Globus pallidus (tissue), 1 donor: ENCODE data around the gene CIC.

Experiments
- DNase-seq: peaks from one replicate; pipeline ENCODE4 v3.0.0-alpha.2; 2015; ENCODE audit warnings: low spot score

CIC gene

DNA sequence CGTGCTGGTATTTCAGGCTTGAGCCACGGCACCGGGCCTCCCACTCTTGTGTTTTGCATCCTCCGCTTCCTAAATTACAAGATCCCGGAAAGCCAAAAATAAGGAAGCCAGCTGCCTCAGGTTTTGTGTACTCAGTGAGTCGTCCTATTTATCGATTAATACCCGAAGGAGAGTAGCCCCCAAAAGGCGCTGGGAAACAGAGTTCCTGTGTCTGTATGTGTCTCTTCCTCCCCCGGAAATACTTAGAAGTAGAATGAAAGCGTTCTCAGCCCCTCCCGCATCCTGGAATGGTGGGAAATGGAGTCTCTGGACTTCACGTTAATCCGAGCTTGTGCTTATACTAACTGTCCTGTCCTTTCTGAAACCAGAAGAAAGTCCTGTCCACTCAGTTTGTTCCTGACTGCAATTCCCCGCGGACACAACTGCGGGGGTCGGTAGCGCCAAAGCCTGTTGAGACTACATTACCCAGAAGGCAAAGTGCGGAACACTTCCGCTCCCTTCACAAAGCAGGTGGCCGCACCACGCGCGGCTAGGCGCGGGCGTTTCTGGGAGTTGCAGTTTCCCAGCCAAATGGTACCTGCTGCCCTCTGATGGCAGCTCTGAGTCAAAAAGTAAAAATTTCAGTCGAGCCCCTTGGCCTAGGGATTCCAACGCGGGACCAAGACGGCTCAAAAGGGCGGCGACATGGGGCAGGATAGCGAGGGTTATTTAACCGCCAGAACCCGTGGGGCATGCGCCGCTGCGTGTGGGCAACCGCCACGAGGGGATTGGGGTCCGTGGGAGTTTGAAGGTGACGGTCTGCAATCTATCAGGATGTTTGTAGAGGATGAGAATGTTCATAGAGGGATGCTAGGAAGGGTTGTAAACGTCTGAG is 24.5 kb upstream of the CIC start:
- peak; percentile 94 for DNase-seq

DNA sequence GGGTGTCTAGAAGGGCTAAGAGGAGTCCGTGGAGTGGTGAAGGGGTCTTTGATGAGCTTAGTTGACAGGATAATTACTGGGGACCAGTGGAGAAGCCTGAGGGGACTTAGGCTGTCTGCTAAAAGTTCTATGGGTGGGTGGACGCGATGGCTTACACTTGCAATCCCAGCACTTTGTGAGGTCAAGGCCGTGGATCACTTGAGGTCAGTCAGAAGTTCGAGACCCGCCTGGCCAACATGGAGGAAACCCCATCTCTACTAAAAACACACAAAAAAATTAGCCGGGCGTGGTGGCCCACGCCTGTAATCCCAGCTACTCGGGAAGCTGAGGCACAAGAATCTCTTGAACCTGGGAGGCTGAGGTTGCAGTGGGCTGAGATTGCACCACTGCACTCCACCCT is 23.8 kb upstream of the CIC start:
- DNase-seq, result no peak

DNA sequence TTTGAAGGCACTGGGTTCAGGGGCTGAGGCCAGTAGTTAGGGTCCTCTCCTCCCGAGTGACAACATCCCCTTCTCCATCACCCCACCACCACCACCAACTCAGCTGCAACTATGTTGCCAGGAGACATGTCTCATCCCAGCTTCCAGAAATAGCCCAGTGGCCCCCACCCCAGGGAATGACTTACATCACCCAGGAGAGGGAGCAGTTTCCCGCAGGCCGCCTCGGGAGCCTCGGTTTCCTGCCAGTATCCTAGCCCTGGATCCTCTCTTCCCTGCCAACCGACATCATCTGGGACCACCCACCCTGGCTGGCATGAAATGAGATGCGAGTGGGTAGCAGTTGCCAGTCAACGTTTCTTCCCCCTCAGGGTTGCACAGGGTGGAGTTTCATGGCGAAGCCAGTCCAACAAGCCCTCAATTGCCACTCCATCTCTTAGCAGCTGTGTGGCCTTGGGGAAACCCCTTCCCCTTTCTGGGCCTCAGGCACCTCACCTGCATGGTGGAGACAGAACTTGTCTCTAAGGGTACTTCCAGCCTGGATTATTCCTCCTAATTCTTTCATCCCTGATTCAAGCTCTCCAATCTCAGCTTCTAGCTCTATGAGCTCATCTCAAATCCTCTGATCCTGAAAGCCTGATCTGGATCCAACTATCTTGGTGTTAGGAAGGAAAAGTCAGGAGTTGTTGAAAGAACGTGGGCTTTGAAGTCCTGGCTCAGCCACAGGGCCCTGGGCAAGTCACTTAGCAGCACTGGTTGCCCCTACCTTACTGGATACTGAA is 22.7 kb upstream of the CIC start:
- DNase-seq, result peak; percentile 84

DNA sequence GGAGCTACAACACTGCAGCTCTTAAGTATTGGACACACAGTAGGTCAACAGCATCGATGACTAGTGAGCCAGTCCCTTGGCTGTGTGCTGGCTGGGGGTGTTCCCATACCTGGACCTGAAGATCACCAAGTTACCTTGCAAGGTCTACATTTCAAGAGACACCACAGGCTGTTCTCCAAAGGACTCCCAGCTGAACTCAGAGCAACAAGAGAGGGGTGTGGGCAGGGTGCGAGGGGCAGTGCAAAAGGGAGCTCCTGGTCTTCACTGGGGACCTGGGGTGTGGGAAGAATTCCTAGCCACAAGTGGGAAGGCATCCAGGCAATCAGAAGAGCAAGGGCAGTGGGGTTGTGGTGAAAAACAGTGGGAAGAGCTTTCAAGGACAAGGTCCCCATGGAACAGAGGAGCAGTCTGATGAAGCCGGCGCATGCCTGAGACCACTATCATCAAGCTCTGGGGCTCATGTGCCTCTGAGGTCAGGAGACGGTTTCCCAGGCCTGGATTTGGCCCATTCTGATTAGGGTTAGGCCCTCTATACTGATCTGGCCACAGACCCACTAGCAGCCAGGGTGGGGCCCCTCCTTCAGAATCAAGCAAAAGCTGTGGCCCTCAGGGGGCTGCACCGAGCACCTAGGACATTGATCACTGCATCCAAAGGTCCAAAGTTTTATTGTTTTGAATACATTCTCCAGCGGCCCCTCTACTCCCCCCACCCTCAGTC is 22.0 kb upstream of the CIC start:
- DNase-seq, result no peak

DNA sequence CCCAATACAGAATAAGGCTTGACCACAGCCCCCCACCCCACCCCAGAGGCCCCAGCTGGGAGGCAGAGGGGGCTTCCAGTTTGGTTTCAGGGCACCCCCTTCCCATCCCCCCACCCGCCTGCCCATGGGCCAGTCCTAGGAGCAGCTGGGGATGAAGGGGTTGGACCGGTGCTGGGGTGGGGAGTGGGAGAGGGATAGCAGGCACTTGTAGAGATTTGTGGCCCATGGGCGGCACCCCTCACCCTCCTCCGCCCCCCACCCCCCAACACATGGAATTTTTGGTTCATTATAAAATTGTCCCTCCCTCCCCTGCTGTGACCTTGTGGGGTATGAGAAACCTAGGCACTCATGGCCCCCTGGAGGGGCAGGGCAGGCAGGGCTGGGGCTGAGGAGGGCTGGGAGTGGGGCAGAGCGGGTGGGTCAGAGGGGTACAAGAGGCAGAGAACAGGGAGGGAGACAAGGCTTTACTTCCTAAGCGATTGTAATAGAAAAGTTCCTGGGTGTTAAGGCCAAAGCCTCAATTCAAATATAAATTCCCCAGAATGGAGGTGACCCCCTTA is 21.3 kb upstream of the CIC start:
- no peak for DNase-seq

DNA sequence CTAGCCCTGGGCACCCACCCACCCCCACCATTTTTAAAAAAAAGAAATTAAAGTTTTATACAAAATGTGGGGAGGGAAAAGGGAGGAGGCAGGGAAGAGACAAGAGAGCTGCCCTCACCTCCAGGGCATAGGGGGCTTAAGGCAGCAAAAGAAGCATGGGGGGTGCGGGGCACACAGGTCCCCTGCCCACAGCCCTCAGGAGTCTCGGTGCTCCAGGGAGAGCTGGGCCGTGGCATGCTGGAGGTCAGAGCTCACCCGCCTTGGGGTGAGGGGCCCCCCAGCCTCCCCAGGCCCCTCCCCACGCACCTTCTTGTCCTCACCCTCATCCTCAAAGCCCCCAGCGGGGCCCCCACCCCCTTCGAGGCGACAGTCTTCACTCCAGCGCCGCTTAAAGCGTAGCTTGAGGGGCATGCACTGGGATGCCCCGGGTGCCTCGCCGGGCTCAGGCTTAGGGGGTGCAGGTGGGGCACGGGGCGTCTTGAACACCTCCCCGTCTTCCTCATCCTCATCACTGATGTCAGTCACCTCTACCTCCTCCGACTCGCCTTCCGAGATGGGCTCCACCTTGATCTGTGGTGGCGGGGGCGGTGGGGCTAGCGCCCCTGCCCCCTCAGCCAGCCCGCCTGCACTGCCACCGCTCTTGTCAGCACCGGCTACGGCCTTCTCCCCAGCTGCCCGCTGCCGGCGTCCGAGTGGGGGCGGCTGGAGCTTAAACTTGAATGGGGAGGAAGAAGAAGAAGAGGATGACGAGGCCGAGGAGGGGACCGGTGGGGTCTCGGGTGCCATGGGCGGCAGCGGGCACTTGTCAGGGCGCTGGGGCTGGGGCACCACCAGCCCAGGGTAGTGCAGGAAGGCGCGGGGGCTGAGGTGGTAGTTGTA is 20.5 kb upstream of the CIC start:
- no peak for DNase-seq

DNA sequence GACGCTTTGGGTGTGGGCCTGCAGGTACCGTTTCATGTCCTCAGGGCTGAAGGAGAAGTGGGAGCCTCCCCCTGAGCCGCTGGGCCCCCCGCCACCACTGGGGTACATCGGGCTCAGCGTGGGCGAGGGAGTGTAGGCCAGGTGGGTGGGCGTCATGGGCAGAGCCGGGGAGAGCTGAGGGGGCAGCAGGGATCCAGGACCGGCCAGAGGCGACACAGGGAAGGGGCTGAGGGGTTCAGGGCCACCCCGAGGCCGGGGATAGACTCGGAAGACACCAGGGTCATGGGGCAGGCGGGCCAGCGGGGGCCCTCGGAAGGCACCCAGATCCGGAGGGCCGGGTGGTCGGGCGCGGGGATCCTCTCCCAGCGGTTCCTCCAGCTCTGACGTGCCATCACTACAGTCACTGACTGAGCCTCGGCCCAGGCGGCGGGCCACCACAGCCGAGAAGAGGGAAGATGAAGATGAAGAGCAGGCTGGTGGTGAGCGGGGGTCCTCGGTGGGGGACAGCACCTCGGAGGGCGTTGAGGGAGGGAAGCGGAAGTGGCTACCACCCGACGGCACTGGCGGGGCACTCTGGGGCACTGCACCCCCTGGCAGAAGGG is 19.8 kb upstream of the CIC start:
- no peak for DNase-seq

DNA sequence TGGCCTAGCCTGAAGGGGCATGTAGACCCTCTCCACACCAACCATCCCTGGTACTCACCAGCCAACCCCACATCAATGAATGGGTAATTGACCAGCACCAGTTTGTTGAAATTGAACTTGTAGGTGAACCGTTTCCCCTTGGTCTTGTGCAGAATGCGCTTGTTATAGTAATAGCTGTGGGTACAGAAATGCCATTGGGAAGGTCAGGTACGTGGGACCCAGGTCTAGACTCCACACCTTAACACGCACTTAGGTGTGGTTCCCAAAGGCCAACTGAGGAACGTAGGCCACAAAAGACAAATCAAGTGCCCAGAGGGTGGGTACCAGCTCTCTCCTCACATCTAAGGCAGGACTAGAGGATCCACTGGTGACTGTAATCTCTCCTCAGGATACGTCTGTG is 19.3 kb upstream of the CIC start:
- no peak for DNase-seq

DNA sequence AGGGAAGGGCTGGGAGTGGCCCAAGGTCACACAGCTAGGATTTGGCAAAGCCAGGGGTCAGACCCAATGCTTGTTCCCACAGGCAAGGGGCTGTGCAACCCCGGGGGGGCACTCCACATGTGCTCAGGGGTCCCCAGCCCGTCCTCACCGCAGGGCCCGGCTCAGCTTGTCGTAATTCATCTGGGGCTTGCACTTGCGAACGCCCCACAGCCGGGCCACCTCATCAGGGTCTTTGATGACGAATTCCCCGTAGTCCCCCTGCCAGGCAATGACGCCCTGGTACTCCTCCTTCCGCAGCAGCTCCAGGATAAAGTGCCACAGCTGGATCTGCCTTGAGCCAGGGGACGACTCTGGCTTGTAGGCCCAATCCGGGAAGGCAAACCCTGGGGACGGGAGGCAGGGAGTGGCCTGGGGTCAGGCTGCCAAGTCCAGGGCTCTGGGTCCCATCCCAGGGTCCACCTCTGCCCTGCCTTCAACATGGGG is 18.8 kb upstream of the CIC start:
- no peak for DNase-seq

DNA sequence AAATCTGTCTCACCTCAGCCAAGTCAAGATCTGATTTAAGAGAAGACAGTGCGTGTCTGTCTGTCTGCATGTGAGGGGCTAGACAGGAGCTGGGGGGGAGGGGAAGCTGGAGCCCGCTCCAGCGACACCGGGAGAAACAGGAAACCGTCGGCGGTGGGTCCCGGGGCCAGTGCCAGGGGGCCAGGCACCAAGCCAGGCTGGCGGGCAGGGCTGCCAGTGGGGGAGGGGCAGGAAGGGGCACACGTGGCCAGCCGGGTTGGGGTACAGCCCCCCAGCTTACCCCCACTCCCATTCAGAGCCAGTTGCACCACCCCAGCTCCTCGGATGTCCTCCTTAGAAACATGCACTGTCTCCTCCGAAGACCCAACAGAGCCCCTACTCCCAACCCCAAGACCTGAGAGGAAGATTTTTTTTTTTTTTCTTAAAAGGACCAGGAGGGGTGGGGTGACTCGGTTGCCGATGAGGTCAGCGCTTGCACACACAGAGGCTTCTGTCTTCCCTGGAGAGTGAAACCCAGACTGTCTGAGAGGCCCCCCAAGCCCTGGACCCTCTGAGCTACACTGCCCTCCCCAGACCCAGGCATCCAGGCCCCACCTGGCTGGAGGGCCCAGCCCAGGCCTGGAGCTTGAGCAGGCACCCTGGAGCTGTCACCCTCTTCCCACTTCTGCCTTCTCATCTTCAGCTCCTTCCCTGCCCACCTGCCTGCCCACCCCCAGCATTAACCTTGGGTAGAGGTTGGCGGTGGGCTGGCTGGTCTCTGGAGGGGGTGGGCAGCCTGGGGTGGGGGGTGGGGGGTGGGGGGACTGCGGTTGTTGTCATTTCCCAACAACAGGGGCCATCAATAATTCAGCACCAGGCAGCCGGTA is 18.2 kb upstream of the CIC start:
- DNase-seq, result peak; percentile 67

DNA sequence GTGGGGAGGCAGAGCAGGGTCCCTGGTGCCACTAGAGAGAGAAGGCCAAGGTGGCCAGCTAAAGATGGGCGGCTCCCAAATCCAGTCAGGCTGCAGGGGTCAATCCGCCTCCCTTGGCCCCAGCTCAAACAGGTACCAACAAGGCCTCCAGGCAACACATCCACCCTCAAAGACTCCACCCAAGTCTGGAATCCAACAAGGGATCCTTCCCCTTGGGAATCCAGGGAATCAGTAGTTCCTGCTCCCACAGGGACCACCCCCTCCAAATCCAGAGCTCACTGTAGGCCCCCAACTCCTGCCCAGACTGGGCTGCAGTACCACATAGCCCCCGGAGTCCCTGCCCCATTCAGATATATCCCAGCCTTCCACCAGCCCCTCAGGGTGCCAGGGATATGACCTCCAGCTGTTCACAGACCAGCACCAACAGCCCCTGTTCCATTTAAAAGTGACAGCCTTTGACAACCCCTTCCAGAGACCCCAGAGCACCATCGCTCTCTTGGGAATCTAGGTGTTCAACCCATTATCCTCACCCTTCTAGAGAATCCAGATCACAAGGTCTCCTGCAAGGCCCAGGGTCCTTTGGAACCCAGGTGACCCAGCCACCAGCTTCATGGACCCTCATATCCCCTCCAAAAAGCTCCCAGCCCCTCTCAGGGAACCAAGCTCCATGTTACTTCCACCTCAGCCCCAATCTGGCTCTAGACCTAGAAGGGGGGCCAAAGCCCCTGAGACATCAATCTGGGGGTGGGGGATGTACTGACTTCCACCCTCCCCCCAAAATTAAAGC is 17.3 kb upstream of the CIC start:
- DNase-seq, result peak; percentile 33

DNA sequence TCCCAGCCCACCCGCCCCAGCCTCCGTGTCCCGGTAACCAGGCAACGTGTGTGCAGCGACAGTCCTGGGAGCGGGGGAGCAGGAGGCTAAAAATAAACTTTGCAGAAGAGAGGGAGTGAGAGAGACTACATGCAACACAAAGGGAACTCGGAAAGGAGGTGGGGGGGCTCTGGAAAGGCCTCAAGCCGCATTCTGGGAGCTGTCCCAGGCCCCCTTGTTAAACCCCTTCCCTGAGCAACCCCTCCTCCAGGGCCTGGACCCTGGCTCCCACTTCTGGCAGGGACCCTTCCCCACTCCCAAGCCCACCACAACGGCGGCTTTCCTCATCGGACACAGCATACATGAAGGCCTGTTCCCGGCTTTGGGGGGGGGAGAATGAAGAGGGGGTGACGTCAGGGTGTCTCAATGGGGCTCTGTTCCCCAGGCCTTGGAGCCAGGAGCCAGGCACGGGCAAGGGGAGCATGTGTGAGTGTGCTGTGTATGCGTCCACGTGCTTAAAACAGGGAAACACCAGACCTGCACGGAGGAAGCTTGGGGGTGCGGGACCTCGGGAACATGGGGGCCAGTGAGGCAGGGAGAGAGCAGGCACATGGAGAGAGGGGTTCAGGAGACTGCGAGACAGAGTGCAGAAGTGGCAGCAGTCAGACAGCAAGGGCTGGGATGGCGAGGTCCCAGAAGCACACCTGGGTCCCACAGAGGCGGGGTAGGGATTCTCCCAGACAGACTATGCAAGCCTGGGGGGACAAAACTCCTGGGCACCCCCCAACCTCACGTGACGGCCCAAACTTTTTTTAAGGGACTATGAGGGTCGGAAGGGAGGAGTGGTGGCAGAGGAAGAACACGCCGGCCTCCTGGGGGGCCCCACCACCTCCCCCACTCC is 16.4 kb upstream of the CIC start:
- peak; percentile 95 for DNase-seq

DNA sequence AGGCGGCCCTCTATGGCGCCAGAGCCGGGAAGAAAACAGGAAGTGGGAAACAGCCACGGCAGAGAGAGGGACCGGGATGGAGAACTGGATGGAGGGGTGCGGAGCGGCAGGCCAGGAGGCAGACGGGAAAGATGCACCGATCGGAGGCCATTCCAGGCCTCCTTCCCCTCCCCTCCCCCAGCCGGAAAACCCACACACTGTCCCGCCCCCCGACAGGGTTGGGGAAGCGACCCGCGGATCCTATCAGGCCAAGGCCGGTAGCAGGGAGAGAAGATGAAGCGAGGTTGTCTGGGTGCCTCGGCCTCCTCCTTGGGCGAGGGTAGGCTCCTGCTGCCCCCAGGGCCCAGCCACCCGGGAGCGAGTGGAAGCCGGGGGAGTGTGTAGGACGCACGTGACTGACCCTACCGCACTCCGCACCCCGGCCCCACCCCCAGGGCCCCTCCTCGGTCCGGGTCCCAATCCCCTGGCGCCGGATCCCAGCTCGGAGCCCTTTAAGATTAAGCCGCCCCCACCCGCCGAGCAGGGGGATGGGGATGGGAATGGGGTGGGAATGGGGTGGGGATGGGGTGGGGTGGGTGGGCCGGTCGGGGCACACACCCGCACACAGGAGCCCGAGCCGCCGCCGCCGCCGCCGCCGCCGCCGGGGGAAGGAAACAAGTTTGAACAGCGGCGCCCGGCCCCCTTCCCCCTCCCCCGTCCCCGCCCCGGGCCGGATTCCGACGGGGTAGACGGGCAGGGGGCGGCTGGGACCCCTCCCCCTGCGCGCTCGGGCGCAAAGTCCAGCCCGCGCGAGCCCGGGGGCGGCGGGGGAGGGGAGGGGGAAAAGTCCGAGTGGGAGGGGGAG is 15.6 kb upstream of the CIC start:
- DNase-seq, result peak; percentile 60

DNA sequence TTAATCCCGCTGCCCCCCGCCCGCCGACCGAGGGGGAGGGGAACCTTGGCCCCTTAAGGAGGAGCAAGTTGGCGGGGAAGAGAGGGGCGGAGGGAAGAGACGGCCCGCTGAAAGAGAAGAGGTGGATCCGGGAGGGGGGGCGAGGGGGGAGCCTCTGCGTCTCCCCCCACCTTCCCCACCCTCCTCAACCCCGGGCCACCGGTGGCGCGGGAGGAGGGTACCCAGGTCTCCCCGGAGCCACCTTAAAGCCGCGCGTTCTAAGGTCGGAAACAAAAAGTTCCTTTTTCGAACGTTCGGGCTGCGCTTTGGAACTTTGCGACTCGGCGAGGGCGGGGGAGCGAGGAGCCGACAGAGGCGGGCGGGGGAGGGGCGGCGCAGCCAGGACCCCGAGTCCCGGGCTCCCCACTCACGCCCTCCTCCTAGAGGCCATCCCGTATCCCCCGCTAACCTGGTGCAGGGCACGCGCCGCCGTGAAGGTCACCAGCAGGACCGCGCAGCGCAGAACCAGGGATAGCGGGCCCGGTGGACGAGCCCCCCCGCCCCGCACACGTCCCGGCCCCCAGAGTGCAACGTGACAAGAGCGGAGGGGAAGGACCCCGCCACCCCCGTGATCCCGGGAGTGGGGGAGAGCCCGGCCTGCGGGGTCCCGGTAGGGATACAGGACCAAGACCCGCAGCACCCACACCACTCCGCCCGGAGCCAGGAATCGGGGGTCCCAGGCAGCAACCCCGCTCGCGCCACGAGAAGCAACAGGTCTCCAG is 14.8 kb upstream of the CIC start:
- DNase-seq, result peak; percentile 87

DNA sequence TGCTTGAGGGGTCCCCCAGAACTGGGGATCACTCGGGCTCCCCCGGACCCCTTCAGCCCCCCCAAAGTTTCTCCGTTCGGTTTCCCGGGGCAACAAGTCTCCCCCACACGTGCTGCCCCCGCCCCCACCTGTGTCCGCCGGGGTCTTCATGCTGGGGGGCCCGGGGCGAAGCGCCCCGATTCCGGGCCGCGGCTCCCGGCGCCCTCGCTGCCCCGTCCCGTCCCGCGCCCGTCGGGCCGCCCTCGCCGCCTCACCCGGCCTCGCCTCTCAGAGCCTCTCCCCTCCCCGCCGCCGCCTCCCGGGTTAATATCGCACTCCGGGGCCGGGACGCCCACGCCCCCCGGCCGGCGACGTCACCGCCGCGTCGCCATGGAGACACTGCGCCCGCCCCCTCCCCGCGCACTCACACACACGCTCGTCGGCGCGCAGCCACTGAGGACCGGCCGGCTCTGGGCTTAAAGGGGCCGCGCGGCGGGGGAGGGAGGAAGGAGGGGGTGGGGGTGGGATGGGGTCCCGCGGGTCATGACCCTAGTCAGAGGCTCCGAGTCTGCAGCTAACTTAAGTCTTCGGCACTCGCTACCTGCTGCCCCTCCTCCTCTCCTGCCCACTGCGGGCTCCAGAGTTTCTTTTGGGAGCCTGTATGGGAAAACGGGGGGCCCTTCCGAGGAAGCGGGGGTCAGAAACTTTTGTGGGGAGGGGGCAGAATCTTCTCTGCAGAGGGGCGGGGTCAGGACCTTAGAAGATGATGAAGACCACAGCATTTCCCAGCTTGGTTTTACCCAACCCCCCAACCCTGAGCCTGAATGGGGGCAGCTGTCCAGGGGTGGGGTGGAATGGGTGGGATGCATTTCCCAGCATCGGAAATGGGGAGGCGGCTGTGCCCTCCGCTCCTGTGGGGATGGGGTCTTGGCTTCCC is 13.9 kb upstream of the CIC start, which contains the start of gene ERF:
Gene ERF (minus strand): TSS at position 279 of the 916 bp plus-strand sequence. CDS start 129 bp downstream, at position 150.
- peak; percentile 93 for DNase-seq
